Activated T-helper 1 cell treated with anti-CD3 and anti-CD28 coated beads, Interleukin-2, amount 50 U/mL, for 16 hours (primary cell): ENCODE results near the gene NUMA1.
A peak's percentile ranks its signal among the peaks of the same experiment; 100 is the strongest.

ENCODE experiments used
- DNase-seq, 2 donors: peaks; one replicate each; pipeline ENCODE4 v3.0.0-alpha.2; 2020; ENCODE audit warnings: low read depth in 1 of 2, low spot score in 1 of 2

Gene NUMA1

DNA sequence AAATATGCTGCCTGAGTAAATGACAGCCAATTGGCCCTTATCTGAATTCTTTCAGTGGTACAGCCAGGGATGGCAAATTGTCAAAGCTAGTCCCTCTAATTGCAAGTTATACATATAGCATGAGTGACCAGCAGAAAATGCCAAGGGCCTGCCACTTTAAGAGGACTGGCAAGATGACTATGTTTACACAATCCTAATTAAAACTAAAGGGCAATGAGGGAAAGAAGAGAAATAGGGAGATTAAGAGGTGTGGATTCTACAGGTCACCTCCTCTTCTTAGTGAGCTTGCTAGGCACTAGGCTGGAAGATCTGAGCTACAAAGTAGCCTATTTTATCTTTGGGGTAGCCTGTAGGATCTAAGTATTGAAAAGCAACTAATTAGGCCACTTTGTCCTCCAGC is 13.5 kb downstream of the NUMA1 start:
- no peak for DNase-seq

DNA sequence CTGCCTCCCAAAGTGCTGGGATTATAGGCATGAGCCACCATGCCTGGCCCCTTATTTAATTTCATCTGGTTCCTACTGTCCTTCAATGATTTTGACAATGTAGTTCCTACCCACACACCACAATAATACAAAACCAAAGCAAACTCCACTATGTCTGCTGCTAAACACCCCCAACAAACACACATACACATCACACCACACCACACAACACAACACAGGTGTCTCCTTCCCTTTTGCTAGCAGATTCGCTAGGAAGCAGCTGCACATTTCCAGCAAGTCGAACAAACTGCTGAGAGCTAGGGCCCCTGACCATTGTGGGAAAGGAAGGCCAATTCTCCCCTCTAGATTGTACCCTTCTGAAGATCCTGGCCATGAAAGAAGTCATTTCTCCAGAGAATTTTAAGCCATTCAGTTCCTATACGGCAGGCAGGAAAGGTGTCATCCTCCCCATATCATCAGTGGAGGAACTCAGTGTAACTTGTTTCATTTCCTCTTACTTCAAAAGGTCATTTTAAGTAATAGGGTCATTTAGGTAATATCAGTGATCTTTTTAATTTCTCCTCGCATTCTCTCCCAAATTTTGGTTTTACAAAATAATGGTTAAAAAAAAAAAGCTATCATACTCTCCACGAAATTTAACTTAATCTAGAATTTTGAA is 18.5 kb downstream of the NUMA1 start:
- no peak for DNase-seq

DNA sequence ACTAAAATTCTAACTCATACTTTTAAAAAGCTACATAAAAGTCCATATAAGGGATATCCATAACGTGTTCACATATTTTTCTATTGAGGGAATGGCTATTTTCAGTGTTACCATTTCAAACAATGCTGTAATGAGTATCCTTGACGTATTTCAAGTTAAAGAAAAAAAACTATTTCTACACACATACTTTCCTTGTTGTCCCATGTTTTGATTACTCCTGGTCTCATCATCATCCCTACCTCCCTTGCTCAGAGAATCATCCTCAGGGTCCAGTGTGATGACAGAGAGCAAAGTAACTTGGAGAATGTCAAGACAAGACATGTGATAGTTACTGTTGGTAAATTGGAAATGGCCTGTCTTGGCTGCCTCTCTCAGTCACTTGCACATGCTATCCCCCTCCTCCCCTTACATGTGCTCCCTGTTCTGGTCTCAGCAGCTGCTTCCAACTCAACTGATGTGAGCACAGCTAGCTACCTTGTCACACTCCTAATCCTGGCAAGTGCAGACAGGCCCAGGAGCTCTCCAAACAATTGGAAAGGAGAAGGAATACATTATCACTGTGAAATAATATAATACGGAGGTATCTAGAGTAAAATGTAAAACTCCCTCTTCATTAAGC is 21.8 kb downstream of the NUMA1 start:
- no peak for DNase-seq

DNA sequence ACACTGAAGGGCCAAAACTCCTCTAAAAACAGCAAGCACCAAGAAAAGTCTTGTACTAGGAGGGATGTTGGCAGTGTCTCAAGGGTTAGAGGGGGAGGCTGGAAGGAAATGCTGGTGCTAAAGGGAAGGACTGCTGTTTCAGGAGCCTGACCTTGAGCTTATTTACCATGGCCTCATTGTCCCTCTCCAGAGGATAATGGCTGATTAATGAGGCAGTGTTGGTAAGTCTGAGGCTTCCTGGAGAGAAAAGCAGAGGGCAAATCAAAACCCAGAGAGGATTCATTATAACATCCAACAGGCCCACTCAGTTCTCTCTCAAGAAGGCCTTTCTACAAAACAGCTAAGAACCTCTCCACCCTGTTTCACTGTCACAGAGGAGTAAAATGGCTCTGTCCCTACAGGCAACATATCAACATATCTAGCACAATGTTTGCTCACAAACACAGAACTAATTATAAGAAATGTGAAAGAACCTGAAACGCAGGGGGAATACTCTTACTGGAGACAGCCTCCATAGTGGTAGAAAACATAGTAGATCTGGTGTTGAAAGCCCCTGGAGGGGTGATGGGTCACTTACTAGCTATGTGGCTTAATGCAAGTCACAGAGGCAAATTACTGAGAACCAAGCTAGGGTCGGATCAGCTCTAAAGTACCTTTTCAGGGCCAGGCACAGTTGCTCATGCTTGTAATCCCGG is 31.4 kb downstream of the NUMA1 start:
- no peak for DNase-seq

DNA sequence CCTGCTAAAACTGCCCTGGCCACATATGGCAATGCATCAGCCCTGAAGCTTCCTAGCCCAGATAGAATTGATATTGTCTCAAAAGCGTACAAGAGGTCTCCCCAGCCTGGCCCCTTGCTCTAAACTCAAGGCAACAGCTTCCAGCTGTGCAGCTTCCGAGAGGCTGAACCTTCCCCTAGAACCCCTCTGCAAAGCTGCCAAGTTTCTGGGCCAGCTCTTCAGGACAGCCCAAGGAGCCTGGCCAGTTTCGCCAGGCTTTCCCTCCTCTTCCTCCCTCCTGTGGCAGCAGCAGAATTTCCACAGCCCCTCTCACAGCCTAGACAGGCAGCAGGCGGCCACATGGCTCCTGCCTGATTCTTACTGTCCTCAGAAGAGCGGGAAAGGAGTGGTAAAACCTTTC is 34.5 kb downstream of the NUMA1 start:
- no peak for DNase-seq

DNA sequence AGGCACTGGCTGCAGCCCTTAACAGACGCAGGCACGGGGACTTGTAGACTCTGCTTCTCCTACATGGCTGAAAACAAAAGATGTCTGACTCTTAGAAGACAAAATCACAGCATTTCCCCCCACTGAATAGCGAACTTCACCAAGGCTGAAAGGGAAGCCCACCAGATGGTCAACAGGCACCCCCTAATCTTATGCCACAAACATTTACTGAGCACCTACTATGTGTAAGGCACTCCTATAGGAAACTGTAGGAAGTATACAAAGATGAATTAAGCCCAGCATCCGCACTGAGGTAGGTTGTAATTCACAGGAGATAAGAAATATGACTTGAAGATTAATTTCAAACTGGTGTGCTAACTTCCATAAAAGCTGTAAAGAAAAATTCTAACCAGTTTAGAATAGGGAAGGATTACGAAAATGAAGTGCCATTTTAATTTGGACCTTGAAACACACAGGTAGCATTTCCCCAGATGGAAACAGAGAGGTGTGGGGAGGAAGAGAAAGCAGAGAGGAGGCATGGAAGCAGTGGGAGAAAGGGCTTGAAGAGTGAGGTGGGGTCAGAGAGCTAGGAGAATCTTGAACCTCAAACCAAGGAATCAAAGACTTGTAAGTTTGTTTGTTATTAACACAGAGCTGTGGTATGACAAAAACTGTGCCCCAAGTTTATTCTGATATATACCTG is 38.1 kb downstream of the NUMA1 start:
- DNase-seq, result no peak

DNA sequence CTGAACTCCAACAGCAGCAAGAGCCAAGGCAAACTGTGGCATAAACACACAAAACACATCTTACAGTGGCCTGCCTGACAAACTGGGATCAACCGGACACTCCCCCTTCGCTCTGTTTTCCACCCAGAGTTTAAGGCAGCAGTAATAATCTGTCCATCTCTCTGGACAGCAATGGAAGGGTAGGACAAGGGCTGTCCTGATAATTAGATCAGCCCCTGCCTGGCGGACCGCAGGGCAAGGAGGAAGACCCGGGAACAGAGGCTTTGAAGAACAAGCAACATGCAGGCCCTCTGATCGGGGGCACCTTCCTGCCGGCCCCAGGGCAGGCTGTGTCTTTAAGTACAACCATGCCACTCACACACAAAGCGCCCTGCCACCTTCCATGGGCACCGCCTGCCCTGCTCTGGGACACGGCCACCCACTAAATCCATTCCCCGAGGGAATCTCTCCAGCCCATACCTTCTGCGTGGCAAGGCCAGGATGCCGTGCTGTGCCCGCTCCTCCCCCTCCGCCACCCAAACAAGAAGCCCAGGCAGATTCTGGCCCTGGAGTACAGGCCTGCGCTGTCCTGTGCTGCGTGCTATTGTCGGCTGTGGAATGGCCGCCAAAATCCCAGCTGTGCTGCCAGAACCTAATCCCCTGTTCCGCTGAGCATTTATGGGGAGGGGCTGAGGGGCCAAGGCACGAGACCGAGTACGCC is 38.8 kb downstream of the NUMA1 start:
- peak; percentile 23 to 43 for DNase-seq

DNA sequence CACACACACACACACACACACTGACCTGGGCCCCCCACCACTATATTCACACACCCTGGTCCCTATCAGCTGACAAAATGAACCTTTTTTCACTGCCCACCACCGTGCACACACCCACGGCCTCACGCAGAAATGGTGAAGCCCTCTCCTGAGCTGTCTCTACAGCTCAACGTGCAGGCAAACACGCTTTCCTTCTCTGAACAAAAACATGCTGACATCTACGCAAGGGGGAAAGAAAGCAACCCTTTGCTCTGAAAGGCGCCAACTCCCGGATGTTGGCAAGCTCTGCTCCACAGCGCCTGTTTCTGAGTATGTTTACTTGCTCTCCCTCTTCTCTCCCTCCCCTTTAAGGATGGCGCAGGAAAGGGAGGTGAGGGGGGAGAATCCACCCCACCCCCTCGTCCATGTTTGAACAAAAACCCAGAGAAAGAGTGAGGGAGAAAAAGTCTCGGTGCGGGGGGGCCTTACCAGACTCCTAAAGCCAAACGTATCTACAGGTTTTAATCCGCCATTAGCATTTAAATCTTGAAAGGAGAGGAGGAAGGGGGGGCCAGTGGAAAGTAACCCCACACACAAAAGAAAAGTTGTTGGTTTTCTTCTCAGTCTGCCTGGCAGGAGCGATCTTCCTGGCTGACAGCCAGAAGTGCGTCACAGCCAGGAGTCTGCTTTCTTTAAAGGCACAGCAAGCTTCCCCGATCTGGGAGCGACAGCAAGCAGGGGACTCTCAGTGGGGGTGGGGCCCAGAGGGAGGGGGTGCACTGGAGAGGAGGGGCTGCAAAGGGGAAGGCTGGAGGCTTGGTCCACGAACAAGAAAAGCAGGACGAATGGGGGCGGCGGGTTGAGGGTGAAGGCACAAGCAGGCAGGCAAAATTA is 39.6 kb downstream of the NUMA1 start:
- DNase-seq, result peak; percentile 64 to 66

DNA sequence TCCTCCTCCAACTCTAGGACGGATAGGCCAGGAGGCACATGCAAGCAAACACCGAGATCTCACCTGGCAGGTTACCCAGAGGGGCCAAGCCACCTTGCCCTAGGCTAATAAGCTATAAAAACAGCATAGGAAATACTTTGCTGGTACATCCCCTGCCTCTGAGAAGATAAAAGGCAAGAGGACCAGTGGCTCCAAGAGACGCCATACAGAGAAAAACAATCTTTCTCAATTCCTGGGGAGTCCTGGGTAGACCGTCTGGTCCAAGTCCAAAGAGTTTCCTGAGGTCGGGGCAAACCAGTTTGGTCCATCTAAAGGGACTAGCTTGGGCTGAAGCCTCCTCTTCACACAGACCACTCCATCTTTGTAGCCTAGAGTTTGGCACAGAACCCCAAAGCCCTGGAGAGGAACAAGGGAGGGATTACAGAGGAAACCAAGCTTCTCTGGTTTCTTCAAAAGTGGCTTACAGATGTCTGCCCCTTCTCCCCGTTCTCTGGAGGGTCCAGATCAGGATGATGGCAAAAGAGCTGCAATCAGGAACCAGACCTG is 40.4 kb downstream of the NUMA1 start:
- no peak for DNase-seq

DNA sequence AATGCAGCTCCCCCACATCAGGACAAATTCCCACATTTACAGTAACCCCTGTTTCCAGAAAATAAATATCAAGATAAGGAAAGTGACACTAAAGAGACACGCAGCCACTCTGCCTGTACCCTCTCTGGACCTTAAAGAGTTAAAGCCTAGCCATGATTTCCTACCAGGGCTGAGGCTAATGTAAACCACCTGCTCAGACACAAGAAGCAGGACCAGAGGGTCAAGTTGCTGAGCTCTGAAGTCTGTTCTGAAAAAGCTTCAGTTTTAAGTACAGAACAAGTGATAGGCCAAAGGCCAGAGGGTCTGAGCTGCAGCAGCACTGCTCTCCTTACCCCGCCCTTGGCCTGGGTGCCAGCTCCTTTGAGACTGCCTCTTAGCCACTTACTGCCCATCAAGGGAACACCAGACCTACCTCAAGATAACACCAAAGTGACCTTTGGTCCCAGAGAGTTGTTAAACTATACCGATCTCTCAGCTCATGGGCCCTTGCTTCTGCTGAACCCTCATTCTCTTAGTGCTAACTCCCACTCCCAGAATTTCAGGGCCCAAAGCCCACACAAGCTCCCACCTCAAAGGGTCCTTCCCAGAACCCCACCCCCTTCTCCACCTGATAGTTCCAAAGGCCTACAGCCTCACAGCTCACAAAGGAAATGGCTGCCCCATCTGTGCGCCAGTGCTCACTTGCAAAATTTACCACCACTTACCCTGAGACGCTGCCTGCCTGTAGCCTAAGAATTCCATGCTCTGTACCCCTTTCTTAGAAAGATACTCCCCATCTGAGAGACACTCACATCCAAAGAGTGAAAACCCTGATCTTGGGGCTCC is 41.1 kb downstream of the NUMA1 start:
- no peak for DNase-seq

DNA sequence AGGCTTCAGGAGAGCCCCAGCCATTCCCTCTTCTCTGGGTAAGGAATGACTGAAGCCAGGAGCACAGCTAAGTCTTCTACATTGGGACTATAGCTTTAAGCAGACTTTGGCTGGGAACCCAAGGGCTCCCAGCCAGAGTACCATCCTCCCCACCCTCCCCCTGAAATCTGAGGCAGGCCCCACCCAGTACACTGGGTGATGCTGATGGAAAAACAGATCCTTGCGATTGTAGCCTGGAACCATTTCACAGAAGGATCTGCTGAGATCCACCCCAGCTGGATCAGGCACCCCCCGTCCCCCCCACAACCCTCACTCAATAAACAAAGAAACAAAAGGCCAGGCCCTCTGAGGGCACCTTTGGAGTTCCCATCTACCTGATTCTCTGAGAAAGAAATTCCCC is 41.9 kb downstream of the NUMA1 start:
- no peak for DNase-seq

DNA sequence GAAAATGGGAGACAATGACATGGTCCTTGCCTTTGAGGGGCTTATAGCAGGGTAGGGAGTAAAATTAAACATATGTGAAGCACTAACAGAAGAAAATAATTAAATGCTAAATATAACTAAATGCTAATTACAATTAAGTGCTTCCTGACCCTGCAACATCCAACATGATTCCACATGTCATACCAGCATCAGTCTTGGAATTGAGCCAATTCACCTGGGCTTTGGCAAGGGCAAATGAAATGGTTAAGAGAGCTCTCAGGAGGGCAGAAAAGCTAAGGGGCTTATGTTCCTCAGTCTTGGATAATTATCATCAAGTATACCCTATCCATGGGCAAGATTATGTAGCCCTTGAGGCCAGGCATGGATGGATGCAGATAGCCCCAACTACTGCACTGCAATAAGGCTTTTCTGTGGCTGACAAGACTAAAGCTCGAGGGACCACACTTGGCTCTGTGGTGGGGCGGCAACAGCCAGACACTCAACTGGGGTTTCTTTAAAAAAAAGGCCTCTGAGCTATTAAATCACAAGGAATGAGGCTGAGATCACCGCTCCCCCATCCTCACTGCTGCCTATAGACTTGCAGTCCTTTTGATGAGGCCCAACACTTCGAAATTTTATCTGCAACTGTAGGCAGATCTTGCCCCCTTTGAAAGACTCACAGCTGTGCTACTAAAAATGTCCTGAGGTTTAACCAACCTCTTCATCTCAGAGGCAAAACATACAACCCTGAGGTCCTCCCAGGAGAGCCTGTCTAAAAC is 42.6 kb downstream of the NUMA1 start:
- no peak for DNase-seq

DNA sequence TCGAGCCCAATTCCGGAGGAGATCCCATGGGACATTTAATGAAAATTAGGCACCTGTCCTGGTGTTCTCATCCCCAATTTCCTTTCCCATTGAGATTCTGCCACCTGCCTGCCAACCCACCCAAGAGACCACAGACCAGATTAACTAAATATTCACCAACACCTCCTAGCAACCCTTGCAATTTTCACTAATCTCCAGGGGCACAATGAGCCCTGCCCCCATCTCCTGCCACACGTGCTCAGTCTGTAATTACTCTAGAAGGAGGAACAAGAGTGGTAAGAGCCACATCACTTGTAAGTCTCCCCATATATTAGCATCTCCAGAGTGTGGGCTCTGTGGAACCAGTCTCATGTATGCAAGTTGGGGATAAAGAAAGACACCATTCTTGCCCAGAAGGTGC is 43.7 kb downstream of the NUMA1 start:
- DNase-seq, result no peak

DNA sequence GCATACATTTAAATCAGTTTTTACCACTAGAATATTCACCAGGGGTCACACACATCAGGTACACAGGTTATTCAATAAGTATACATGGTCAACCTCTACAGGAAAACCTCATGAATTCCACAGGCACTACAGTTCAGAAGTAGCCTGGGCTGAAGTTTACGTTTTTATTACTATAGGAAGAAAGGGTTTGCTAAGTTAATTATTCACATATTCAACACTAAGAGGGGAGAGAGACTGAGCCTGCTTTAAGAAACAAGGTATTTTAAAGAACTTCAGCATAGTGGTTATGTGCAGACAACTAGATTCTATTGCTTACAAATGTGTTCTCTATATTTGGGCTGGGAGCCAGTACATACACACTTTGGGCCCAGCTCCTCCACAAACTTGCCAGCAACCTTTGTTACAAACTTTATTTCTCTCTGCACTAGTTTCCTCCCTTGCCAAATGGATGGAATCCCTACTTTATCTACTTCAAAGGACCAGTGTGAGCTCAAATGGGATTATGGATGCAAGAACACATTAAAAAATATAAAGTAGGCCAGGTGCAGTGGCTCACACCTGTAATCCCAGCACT is 49.8 kb downstream of the NUMA1 start:
- no peak for DNase-seq

DNA sequence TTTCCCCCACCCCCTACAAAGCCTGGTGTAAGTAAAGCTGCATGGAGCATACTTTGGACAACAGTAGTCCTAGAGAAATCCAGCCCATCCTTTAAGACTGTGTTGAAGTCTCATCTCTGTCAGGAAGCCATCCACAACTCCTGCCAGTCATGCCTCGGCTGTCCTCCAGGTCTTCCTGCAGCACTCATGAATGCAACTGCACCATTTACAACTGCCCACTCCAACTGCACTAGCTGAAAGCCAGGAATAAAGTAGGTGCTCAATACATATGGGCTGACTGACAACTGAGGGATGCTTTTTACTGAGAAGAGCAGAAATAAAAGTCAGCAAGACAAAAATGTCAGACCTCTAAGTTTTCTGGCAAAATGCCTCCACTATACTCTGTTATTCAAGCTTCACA is 54.3 kb downstream of the NUMA1 start:
- DNase-seq, result no peak

DNA sequence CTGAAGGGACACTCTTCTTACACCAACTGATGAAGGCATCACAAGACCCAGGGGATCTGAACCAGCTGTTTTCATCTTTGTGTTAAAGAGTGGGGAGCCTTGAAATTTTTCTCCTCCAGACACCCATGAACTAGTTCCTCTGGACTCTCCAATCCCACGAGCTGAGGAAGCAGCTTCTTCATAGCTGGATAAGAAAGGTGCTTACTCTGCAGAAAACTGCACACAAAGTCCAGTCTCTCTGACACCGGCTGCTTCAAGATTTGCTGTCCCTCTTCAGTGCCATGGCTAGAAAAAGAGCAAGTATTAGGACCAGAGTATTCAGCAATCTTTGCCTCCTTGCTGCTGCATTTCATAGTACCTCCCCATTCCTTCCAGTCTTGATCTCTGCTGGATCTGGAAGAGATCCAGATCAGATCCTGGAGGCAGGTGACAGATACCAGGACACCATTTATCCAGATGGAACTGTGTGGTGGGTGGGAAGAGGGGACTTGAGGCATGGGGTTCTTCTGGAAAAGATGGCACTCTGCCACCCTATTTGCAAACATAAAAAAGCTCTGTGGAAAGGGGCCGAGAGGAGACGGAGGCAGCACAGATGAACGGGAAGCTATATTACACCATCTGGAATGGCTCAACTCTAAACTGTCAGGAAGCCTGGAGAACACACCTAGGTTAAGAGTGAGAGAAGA is 56.1 kb downstream of the NUMA1 start:
- DNase-seq, result no peak

DNA sequence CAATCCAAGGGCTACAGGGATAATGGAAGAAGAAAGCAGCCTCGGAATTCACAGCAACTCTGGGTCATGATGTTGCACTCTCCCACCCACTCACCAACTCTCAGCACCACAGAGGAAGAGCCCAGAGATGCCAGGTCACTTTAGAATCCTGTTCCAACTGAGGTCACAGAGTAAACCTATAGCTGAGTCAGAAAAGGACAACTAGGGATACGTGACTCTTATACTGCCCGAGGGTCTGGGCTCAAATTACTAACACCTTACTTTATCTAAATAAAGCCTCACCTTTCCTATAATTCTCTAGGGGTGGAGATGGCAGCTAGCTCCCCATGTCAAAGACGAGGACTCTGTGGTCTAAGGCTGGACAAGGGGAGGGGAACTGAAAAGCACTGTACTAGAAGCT is 57.0 kb downstream of the NUMA1 start:
- no peak for DNase-seq

DNA sequence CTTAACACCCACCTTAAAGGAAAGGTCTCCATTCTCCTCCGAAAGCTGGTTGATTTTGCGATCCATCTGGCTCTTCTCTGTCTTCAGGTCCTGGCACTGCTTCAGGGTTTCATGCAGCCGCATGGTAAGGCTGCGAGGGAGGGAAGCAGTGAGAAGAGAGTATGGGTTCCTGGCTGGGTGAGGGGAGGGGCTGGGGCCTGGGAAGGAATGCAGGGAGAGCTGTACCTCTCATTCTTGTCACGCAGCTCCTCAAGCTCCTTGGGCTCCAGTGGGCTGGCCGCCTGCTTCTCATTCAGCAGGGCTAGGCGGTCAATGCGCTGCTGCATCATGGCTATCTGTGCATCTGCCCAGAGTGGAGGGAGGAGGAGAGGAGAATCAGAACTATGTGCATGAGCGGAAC is 62.2 kb downstream of the NUMA1 start:
- DNase-seq, result no peak
